Ishikawa (cell line): Measurements from ENCODE around the gene RBPJ.

Source experiments
- CEBPB ChIP-seq: IDR thresholded peaks from 2 replicates; pipeline ENCODE4 v1.6.1; 2012
- EGR1 ChIP-seq: IDR thresholded peaks from 2 replicates; pipeline ENCODE4 v1.6.1; 2012
- EP300 ChIP-seq: IDR thresholded peaks from 2 replicates; pipeline ENCODE4 v1.6.1; 2012; ENCODE audit warnings: borderline replicate concordance

DNA sequence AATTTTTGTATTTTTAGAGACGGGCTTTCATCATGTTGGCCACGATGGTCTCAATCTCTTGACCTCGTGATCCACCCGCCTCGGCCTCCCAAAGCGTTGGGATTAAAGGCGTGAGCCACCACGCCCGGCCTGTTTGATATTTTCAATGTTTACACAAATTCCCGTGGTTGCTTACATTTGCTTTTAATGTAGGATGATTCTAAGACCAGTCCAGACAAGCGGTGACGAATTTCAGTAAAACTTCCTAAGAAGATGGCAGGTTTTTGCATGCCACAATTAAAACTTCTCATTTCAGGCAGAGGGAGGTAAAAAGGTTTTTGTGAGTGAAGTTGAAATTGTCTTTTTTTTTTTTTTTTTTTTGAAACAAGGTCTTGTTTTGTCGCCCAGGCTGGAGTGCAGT is 41.4 kb upstream of the RBPJ start:
- TF ChIP-seq EGR1 (no peak), EP300 (no peak), CEBPB (no peak)
